B cell (primary cell): ENCODE data around the gene PRKN. TPM values are rescaled to one million over a fixed set of nuclear protein-coding genes. Genes with fewer than 3 reads are reported as not detected.

Experiments used
- ATAC-seq: fragments of 200-7000 bp; cut with Tn5 transposase; one replicate; pipeline ENCODE4 v1.10.0; 2021; ENCODE audit warnings: low read depth, mild to moderate bottlenecking, moderate number of reproducible peaks, moderate library complexity
- CTCF ChIA-PET: fragments of 350-600 bp; sonication (Branson Sonifier 250); formaldehyde crosslinking; loops from one replicate; lab custom pipeline; 2021; ENCODE audit warnings: antibody characterized with exemption, inconsistent platforms; lab: Charles Lee
- POLR2A ChIA-PET: fragments of 350-600 bp; sonication (Branson Sonifier 250); formaldehyde crosslinking; loops from one replicate; lab custom pipeline; 2021; ENCODE audit warnings: antibody characterized with exemption; lab: Charles Lee
- DNase-seq: peaks from one replicate; pipeline ENCODE4 v3.0.0; 2013
- H2AFZ ChIP-seq: 2 replicates; pipeline ENCODE4 v1.6.1; 2012; ENCODE audit warnings: mild to moderate bottlenecking, low read depth, low read length; ENCODE audit not compliant: insufficient read depth, poor library complexity, severe bottlenecking
- H3K27ac ChIP-seq, 2 donors: 1 replicate in 1 of 2; 2 replicates in 1 of 2; pipeline ENCODE4 v1.5.1; 2012 to 2013; ENCODE audit warnings: low read length in 2 of 2, mild to moderate bottlenecking in 2 of 2, moderate library complexity in 1 of 2
- H3K27me3 ChIP-seq, 4 experiments: fragments of 200-600 bp in 1 of 4; sonication (generic) in 1 of 4; replicated peaks in 1 of 4; 1 replicate in 2 of 4; 2 replicates in 2 of 4; pipeline versions ENCODE4 v1.6.1 to v1.7.0; 2013 to 2016; ENCODE audit warnings: low read length in 3 of 4, mild to moderate bottlenecking in 2 of 4, mixed read lengths in 1 of 4, moderate library complexity in 1 of 4; ENCODE audit not compliant: insufficient read depth in 4 of 4, control insufficient read depth in 3 of 4; ENCODE audit errors: control extremely low read depth in 1 of 4
- H3K36me3 ChIP-seq, 2 experiments: replicated peaks in 1 of 2; 1 replicate in 1 of 2; 2 replicates in 1 of 2; pipeline versions ENCODE4 v1.6.1 to v1.7.1; 2013; ENCODE audit warnings: low read length in 1 of 2; ENCODE audit not compliant: insufficient read depth in 2 of 2, control insufficient read depth in 1 of 2; ENCODE audit errors: control extremely low read depth in 1 of 2, extremely low read depth in 1 of 2
- H3K4me1 ChIP-seq, 2 donors: fragments of 200-600 bp in 1 of 2; sonication (generic) in 1 of 2; 1 replicate in 1 of 2; 2 replicates in 1 of 2; pipeline versions ENCODE4 v1.5.1 to v1.6.1; 2013 to 2017; ENCODE audit warnings: low read length in 2 of 2; ENCODE audit not compliant: control insufficient read depth in 2 of 2, insufficient read depth in 2 of 2
- H3K4me2 ChIP-seq: replicated peaks from 2 replicates; pipeline ENCODE3; 2012; ENCODE audit warnings: mild to moderate bottlenecking, low read depth, low read length; ENCODE audit not compliant: poor library complexity, severe bottlenecking
- H3K4me3 ChIP-seq, 5 experiments: fragments of 200-600 bp in 1 of 5; sonication (generic) in 1 of 5; 1 replicate in 3 of 5; 2 replicates in 2 of 5; pipeline versions ENCODE4 v1.5.1 to v1.7.0; 2011 to 2016; ENCODE audit warnings: low read length in 4 of 5, mild to moderate bottlenecking in 4 of 5, low read depth in 2 of 5, control low read depth in 1 of 5, moderate library complexity in 1 of 5; ENCODE audit not compliant: insufficient read depth in 1 of 5; ENCODE audit errors: control extremely low read depth in 1 of 5, extremely low read depth in 1 of 5
- H3K79me2 ChIP-seq: fragments of 200-600 bp; sonication (generic); one replicate; pipeline ENCODE4 v1.6.0; 2016; ENCODE audit warnings: low read length; ENCODE audit not compliant: control insufficient read depth, insufficient read depth
- H3K9ac ChIP-seq: fragments of 200-600 bp; sonication (generic); 2 replicates; pipeline ENCODE4 v1.6.1; 2017; ENCODE audit warnings: mild to moderate bottlenecking, low read length, moderate library complexity
- H3K9me3 ChIP-seq, 3 donors: one replicate each; pipeline versions ENCODE4 v1.6.1 to v1.7.1; 2013; ENCODE audit warnings: low read length in 2 of 3; ENCODE audit not compliant: control insufficient read depth in 2 of 3, insufficient read depth in 1 of 3; ENCODE audit errors: control extremely low read depth in 1 of 3
- H4K20me1 ChIP-seq: 2 replicates; pipeline ENCODE4 v1.6.0; 2012; ENCODE audit warnings: mild to moderate bottlenecking, low read length; ENCODE audit not compliant: insufficient read depth, control insufficient read depth, poor library complexity, severe bottlenecking
- H3K27ac Mint-ChIP-seq: one replicate; pipeline ENCODE4 v1.8.0; 2021; ENCODE audit warnings: mixed read lengths
- H3K27me3 Mint-ChIP-seq: one replicate; pipeline ENCODE4 v1.8.0; 2021; ENCODE audit warnings: mixed read lengths
- H3K4me1 Mint-ChIP-seq: one replicate; pipeline ENCODE4 v1.8.0; 2021; ENCODE audit warnings: mixed read lengths
- H3K4me3 Mint-ChIP-seq: one replicate; pipeline ENCODE4 v1.8.0; 2021; ENCODE audit warnings: mixed read lengths
- H3K9me3 Mint-ChIP-seq: one replicate; pipeline ENCODE4 v1.8.0; 2022; ENCODE audit warnings: mixed read lengths; ENCODE audit not compliant: insufficient read depth
- CTCF ChIP-seq: fragments of 200-600 bp; IDR thresholded peaks from one replicate; pipeline ENCODE4 v1.8.0; 2022; ENCODE audit warnings: antibody characterized with exemption, mild to moderate bottlenecking
- EZH2 ChIP-seq: IDR thresholded peaks from 2 replicates; pipeline ENCODE4 v1.6.1; 2012; ENCODE audit warnings: borderline replicate concordance, low read depth, mild to moderate bottlenecking, moderate library complexity, low read length; ENCODE audit not compliant: insufficient read depth, poor library complexity, severe bottlenecking
- WGBS: methylation state at CpG from one replicate; pipeline ENCODE4 v1.1.5; 2013; ENCODE audit warnings: missing lambda C conversion rate; ENCODE audit not compliant: insufficient coverage; 5-methylcytosine and 5-hydroxymethylcytosine counted together
- intact Hi-C: fragments of 100-400 bp; cut with micrococcal nuclease; formaldehyde crosslinking; loops from one replicate; pipeline ENCODE4 v1.10.0; 2022
- polyA plus RNA-seq: library from polyadenylated mRNA; depleted of rRNA; stranded (reverse); fragments of >200 nt; gene quantifications from 2 replicates; pipeline ENCODE4 v1.2.3, GENCODE V29; 2012
- total RNA-seq, 2 donors: library from RNA; stranded (reverse); fragments of 120-200 nt in 1 of 2; gene quantifications; 1 replicate in 1 of 2; 2 replicates in 1 of 2; pipeline versions ENCODE4 v1.2.3 to v1.2.4, GENCODE V29; 2013 to 2022

Gene PRKN
- total and polyA plus RNA-seq, 2 donors (not counting 1 experiment from before 2014, with no cell fraction given) = 1.6 to 6.2 TPM

GRCh38 chr6:161884782-161885181 is 842.8 kb downstream of the PRKN start:
- DNase-seq (no peak), ATAC-seq (no peak)
- WGBS = no CpG with 5 or more reads among the region's 2 CpGs
- ChIA-PET POLR2A (no interaction called here), CTCF (no interaction called here)
- Histone ChIP-seq H3K27me3 (no peaks in the 10 kb centered on the region), H3K4me3 (no peak overlapping the region), H2AFZ (no peak overlapping the region), H4K20me1 (no peaks in the 10 kb centered on the region), H3K27ac (no peak overlapping the region), H3K9me3 (peaks cover 0 to 3% (median 0%) of the 10 kb centered on the region in 3 donors), H3K4me2 (no peak overlapping the region), H3K79me2 (no peaks in the 10 kb centered on the region), H3K9ac (no peak overlapping the region), H3K4me1 (no peaks in the 10 kb centered on the region), H3K36me3 (no peaks in the 10 kb centered on the region)
- H3K4me3 Mint-ChIP-seq = no peak overlapping the region
- H3K27ac Mint-ChIP-seq = no peak overlapping the region
- H3K4me1 Mint-ChIP-seq = no peaks in the 10 kb centered on the region
- TF ChIP-seq EZH2 (no peak), CTCF (no peak)
- intact Hi-C loops = no loop called here
- H3K9me3 Mint-ChIP-seq = no peaks in the 10 kb centered on the region
- no peaks in the 10 kb centered on the region for H3K27me3 Mint-ChIP-seq

GRCh38 chr6:161882196-161882765 is 845.3 kb downstream of the PRKN start:
- Histone ChIP-seq H3K4me3 (no peak overlapping the region), H4K20me1 (no peaks in the 10 kb centered on the region), H3K79me2 (no peaks in the 10 kb centered on the region), H3K9ac (no peak overlapping the region), H3K4me2 (no peak overlapping the region), H3K9me3 (peaks cover 0 to 10% (median 0%) of the 10 kb centered on the region in 3 donors), H3K36me3 (no peaks in the 10 kb centered on the region), H3K4me1 (no peaks in the 10 kb centered on the region), H2AFZ (no peak overlapping the region), H3K27ac (no peak overlapping the region), H3K27me3 (no peaks in the 10 kb centered on the region)
- Mint-ChIP-seq H3K4me1 (no peaks in the 10 kb centered on the region), H3K27ac (no peak overlapping the region), H3K4me3 (no peak overlapping the region), H3K9me3 (peaks cover 2% of the 10 kb centered on the region), H3K27me3 (no peaks in the 10 kb centered on the region)
- DNase-seq (no peak), ATAC-seq (no peak)
- POLR2A ChIA-PET = no interaction called here
- TF ChIP-seq EZH2 (no peak), CTCF (no peak)
- 89% methylated on average over 9 of the region's 15 CpGs for WGBS
- intact Hi-C loops = no loop called here
- CTCF ChIA-PET = no interaction called here
